Measurements from ENCODE around the gene BLM.
"Not testable (repeated sequence)": the region's sequence is repeated elsewhere in the genome, so short reads cannot be mapped to it uniquely, and the experiment has no call there.

BLM gene

DNA sequence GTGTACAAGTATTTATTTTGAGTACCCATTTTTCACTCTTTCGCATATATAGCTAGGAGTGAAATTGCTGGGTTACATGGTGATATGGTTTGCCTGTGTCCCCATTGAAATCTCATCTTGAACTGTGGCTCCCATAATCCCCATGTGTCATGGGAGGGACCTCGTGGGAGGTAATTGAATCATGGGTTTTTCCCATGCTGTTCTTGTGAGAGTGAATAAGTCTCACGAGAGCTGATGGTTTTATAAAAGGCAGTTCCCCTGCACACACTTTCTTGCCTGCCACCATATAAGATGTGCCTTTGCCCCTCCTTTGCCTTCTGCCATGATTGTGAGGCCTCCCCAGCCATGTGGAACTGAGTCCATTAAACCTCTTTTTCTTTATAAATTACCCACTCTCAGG, 23.4 kb downstream of the BLM start:
- not testable (repeated sequence) for DNase-seq

- no peak for DNase-seq
These were observed 24.9 kb downstream of the BLM start for GRCh38 chr15:90742087-90742486.

DNA sequence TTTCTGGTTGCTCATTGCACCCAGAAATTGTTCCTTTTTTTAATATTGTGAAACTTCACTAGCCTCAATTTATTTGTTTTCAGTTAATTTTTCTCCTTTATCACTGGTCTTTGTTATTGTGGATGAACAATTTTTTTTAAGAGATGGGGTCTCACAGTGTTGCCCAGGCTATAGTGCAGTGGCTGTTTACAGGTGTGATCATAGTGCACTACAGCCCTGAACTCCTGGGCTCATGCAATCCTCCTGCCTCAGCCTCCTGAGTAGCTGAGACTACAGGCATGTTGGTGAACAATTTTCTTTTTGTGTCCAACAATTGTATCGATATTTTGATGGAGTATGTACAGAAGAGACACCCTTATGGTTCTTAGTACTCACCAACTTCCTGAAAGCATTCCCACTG, 26.3 kb downstream of the BLM start:
- no peak for DNase-seq

DNA sequence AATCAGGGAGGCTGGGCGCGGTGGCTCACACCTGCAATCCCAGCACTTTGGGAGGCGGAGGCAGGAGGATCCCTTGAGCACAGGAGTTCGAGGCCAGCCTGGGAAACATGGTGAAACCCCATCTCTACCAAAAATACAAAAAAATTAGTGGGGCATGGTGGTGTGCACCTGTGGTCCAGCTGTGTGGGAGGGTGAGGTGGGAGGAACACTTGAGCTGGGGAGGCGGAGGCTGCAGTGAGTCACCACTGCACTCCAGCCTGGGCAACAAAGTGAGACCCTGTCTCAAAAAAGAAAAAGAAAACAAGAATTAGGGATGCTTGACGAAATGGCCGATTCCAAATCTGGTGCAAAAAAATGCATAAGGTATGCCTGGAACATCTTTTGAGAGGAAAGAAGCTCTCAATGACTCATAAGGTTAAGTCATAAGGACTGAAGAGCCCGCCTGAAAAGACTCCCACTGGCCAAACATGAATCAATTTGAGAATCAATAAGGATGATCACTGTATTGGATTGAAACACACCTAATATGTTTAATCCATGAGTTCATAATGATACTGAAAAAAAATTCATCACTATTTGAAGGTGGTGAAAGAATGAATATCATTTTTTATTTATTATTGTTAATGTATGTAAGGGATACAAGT, 27.7 kb downstream of the BLM start:
- DNase-seq = no peak

DNA sequence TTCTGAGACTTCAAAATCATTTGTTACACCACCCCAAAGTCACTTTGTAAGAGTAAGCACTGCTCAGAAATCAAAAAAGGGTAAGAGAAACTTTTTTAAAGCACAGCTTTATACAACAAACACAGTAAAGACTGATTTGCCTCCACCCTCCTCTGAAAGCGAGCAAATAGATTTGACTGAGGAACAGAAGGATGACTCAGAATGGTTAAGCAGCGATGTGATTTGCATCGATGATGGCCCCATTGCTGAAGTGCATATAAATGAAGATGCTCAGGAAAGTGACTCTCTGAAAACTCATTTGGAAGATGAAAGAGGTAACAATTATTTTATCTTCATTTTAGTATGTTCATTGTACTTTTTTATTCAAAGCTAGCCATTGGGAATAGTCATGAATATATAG, 32.6 kb downstream of the BLM start:
- no peak for DNase-seq

DNA sequence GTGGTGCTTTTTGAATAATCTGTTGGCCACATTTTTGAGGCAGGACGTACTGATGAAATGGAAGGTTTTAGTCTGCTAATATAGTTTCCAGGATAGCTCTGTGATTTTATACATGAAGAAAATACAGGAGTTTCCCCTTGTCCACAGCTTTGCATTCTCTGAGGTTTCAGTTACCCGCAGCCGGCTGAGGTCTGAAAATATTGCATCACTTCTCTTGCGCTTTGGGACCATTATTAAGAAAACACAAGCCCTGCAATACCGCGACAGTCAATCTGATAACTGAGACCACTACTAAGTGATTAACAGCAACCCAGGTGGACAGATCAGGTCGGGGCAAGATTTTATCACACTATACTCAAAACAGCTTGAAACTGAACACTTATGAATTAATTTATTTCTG, 33.0 kb downstream of the BLM start:
- no peak for DNase-seq

DNA sequence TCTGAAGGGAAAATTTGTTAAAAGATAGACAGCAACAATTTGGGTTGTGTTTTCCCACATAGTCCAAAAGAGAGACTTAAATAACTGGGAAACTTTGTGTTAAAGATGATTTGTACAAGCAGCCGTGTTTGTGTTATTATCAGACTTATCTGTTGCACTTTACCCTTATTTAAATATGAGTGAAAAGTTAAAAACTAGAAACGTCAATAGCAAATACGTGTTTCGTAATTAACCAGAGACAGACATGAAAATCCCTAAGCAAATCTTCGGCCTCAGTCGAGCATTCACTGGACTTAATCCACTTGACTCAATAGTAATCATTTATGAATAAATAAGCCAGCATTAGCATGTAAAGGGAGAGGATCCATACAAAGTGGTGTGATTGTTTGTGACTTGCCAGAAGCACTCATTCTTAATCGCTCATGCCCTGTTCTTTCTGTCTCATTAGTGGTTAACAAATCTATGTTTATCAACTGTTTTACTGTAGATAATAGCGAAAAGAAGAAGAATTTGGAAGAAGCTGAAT, 34.2 kb downstream of the BLM start:
- no peak for DNase-seq

- no peak for DNase-seq
These were observed 39.8 kb downstream of the BLM start for GRCh38 chr15:90756916-90757315.

DNA sequence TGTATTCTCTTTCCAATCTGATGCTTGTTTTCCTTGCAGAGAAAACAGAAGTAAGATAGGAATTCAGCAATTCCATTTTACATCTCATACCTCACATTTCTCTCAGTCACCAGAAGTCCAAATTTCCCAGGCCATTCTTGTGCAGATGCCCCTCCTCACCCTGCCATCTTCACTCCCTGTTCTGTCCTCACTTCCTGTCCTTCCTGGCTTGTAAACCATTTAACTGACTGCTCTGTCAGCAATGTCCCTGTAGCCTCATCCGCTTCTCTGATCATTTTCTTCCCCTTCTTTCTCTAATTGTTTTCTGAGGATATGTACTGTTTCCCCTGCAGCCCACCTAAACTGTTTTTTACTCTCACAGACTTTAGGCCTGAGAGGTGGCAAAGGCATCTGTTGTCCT, 40.3 kb downstream of the BLM start:
- DNase-seq = no peak

GRCh38 chr15:90760661-90761232, 43.6 kb downstream of the BLM start:
- no peak for DNase-seq

DNA sequence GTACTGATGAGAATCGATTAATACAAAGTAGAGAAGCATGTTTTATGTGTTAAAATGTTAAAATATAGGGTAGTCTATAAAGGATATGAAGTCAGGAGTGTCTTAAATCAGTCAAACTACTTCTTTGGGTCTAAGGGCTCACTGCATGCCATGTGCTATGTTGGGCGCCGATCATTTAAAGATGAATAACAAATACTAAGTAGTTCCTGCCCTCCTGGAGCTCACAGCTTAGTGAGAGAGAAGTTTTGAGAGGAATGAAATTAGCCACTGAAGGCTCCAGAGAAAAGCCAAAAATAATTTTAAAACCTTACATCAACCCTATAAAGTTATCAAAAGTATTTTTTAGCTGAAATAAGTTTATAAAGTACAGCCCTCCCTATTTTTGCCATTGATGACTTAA, 44.5 kb downstream of the BLM start:
- DNase-seq = no peak

DNA sequence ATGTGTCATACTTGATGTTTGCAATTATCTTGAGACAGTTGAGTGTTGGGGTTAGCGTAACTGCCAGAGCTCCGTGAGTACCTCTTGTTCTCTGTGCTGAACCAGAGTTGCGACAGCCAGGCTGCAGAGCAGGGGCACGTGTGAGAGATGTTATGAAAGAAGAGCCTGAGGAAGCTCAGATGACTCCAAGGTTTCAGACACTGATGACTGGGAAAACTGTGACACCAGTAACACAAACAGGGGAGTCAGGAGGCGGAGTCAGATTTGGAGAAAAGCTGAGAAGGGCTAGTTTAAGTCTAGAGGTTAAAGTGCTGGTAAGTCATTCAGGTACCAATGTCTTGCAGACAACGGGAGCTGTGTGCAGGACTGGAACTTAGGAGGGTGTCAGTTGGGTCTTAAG, 45.0 kb downstream of the BLM start:
- DNase-seq = no peak

- DNase-seq = no peak
These were observed 46.4 kb downstream of the BLM start for GRCh38 chr15:90763366-90764099.

DNA sequence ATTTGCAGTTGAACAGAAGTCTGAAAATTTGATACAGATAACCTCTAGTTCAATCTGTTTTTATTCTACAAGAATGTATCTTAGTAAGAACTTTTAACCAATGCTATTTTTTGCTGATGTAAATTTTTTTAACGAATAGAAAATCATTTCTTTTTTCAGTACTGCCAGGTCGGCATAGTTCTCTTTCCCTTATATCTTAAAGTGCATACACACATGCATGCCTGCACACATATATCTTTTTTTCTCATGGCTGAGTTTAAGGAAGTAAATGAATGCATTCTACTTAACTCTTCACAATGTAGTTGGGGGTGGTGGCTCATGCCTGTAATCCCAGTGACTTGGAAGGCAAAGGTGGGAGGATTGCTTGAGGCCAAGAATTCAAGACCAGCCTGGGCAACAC, 48.4 kb downstream of the BLM start:
- no peak for DNase-seq

- no peak for DNase-seq
These were observed 48.8 kb downstream of the BLM start for GRCh38 chr15:90765966-90766365.

- no peak for DNase-seq
These were observed 52.2 kb downstream of the BLM start for GRCh38 chr15:90769375-90769774.

- no peak for DNase-seq
These were observed 56.3 kb downstream of the BLM start for GRCh38 chr15:90773485-90773884.

DNA sequence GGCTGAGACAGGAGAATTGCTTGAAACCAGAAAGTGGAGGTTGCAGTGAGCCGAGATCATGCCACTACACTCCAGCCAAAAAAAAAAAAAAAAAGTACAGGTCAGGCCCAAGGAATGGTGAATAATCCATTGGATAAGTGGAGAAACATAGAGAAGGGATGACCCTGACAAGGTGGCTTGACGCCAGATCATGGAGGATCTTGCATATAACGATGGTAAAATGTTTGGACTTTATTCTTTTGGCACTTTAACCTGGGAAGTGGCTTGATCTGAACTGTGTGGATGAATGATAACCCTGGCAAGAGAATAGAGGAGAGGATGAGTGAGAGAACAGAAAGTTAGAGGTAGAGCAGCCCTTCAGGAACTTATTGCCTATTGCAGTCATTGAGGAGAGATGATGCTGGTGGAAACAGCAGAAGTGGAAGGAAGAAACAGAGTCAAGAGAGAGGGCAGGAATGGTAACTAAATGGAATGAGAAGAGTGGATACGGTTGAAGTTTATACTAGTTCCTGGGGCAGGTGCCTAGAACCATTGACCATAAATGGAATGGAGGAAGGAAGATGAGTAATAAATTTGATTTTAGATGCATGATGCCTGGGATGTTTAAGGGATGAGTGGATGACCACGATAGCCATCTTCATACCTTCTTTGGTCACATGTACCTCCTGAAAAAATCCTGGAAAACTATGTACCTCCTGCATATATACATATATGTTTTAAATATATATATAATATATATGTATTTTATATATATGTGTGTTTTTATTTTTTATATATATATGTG, 57.8 kb downstream of the BLM start:
- no peak for DNase-seq

DNA sequence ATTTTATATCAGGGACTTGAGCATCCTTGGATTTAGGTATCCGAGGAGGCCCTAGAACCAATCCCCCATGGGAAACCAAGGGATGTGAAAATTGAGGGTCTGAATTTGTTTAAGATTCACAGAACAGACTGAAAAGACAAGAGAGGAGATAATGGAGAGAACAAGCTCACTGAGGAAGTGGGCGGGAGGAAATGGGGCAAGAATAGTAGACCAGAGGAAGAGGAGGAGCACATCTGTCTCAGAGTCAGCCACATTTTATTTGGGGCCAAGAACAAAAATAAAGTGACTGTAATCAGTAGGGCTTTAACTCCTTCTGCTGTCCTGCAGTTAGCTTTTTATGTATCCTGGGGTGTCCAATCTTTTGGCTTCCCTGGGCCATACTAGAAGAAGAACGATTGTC, 63.8 kb downstream of the BLM start:
- no peak for DNase-seq

DNA sequence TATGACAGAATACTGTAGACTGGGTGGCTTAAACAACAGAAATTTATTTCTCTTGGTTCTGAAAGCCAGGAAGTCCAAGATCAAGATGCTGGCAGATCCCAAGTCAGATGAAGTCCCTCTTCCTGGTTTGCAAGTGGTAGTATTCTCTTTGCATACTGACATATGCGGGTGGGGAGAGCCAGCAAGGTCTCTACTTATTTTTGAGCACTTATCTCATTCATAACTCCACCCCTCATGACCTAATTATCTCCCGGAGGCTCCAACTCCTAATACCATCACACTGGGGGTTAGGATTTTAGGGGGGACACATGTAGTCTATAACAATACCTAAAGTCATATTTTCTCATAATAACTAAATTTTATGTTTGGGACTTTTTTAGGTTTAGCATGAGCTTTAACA, 65.3 kb downstream of the BLM start:
- peak; percentile 34 for DNase-seq

DNA sequence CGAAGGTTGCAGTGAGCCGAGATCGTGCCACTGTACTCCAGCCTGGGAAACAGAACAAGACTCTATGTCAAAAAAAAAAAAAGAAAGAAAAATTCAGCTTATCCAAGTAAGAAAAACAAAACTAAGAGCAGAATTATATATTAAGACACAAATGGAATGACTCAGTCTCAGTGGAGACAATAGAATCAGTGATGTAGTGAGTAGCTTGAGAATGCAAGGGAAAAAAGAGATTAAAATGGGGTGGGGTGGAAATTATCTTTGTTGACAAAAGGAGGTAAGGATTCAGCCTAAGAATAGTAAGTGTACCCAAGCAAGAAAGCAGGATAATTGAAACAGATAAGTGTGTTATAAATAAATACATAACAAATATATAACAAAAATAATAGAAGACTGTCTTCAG, 70.7 kb downstream of the BLM start:
- DNase-seq = no peak

GRCh38 chr15:90789462-90789861, 72.3 kb downstream of the BLM start:
- DNase-seq = no peak

GRCh38 chr15:90790057-90790456, 72.9 kb downstream of the BLM start:
- no peak for DNase-seq

GRCh38 chr15:90790561-90790960, 73.4 kb downstream of the BLM start:
- DNase-seq = no peak

All from hematopoietic multipotent progenitor cell treated with erythropoietin and hydrocortisone succinate and interleukin-3 and kit ligand, for 8 days (in vitro differentiated cells).